Thyroid gland (tissue), 4 donors: Measurements from ENCODE around the gene EEF1A1.

Experiments used
- CTCF ChIP-seq, 6 experiments: fragments of 200-600 bp in 3 of 6; fragments of 450-650 bp in 3 of 6; sonication (generic) in 3 of 6; IDR thresholded peaks; one replicate each; pipeline ENCODE4 v1.5.1; 2016 to 2019; ENCODE audit warnings: antibody characterized with exemption in 6 of 6, mild to moderate bottlenecking in 2 of 6, inconsistent platforms in 1 of 6, moderate library complexity in 1 of 6
- POLR2A ChIP-seq, 2 donors: fragments of 450-650 bp; IDR thresholded peaks; one replicate each; pipeline ENCODE4 v1.6.1; 2017; ENCODE audit warnings: antibody characterized with exemption in 2 of 2, mild to moderate bottlenecking in 2 of 2, moderate library complexity in 1 of 2

- TF ChIP-seq CTCF (IDR thresholded peaks at IDR 0.05) (no peak), POLR2A (IDR thresholded peaks at IDR 0.05) (no peak)
Observed at GRCh38 chr6:73525546-73526330, 4.9 kb upstream of the EEF1A1 start.
